ENCODE data around the gene MB21D2. TPM values are rescaled to one million over a fixed set of nuclear protein-coding genes. Genes with fewer than 3 reads are reported as not detected.

Gene MB21D2
- total RNA-seq, 4 donors from 2014 or later, result 3.5 to 18.2 (median 5.2) TPM

DNA sequence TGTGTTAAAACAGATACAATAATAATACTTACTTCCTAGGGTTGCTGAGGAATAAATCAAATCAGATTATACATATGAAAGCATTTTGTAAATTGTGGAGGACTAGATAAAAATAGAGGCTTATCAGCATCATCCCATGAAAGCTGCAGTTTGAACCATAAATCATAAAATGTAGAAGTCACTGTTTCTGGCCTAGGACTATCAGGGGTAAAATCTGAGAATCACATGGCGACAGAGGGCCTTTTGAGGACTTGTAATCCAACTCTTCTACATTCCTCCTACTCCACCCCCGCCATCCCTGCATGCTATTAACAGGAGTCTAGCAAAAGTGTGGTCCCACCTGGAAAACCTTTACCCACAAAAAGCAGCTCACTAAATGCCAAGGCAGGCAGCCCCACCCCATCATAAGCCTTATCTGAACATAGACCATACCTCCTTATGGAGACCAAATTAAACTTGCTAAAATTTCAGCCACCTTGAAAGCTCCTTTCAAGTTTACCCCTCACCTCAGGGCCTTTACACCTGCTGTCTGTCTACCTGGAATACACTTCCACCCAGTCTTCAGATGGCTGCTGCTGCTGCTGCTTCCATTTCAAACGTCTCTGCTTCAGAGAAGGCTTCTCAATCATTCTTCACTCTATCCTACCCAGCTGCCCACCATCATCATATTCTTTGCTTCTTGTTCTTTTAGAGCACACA is 11.5 kb downstream of the MB21D2 start:
- TF ChIP-seq, protein P1, sequence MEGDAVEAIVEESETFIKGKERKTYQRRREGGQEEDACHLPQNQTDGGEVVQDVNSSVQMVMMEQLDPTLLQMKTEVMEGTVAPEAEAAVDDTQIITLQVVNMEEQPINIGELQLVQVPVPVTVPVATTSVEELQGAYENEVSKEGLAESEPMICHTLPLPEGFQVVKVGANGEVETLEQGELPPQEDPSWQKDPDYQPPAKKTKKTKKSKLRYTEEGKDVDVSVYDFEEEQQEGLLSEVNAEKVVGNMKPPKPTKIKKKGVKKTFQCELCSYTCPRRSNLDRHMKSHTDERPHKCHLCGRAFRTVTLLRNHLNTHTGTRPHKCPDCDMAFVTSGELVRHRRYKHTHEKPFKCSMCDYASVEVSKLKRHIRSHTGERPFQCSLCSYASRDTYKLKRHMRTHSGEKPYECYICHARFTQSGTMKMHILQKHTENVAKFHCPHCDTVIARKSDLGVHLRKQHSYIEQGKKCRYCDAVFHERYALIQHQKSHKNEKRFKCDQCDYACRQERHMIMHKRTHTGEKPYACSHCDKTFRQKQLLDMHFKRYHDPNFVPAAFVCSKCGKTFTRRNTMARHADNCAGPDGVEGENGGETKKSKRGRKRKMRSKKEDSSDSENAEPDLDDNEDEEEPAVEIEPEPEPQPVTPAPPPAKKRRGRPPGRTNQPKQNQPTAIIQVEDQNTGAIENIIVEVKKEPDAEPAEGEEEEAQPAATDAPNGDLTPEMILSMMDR (IDR thresholded peaks at IDR 0.05), result no peak
- no peak for ATAC-seq (ENCODE audit: low FRiP score)

DNA sequence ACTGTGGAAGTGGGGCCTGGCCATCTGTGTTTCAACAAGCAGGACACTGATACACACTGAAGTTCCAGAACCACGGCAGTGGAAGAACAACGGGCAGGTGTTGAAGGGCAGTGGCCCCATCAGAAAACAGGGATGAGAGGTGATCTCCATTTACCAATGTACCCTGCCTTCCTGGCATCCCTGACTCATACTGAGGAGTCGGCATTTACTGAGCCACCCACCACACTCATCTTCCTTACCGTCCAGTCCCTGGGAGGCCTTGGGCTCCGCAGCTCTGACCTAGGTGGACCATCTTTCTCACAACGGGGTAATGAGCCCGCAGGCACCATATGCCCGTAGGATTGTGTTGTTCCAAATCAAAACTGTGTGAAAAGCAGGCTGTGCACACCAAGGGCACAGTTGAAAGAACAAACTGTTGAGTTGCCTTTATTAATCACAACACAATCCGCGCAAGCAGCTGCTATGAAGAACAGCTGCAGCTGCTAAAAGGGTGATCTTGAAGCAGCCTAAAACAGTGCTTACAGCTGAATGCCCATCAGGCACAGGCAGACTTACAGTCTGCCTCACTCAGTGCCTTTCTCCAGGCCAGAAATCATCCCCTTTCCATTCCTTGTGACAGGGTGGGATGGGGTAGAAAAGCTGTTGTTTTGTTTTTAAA is 12.9 kb downstream of the MB21D2 start:
- DNase-seq (ENCODE audit: low spot score), result no peak
- TF ChIP-seq, protein P1 (IDR thresholded peaks at IDR 0.05), result no peak
- no peak for ATAC-seq (ENCODE audit: low FRiP score)

More for the DNA sequence above, 11.5 kb downstream of the MB21D2 start:
- DNase-seq (ENCODE audit: low spot score), result no peak

DNA sequence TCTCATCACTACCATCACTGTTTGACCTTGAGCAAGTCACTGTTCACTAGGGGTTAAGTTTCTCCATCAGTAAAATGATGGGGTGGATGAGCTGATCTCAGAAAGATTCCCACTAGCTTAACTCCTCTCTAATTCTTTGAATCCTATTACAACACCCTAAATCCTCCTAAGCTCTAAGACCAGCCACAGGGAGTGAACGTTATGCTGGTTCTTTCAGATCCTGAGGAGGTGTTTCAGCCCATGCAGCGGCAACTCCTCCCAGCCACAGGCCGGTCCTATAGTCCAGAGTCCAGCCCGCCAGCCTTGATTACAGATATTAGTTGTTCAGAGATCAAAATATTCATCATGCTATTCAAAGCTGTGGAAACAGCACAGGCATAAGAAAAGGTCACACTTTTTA is 15.1 kb downstream of the MB21D2 start:
- TF ChIP-seq, protein P1 (IDR thresholded peaks at IDR 0.05), result no peak
- ATAC-seq (ENCODE audit: low FRiP score) (no peak), DNase-seq (ENCODE audit: low spot score) (no peak)

DNA sequence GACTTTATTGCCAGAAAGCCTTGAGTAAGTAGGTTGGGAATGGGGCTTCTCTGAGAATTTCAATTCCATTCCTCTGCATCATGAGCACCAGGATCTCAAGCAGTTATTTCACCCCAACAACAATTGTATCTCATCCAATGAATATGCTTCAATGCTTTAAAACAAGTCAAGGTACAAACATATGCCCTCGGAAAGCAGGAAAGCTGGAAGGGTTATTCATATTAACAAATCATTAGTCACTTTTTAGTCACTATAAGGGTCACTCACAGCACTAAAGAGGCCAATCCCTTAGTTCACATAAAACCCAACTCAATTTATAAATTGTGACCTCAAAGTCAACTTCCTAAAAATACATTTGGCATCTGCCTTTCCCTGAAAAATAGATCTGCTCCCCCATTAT is 16.2 kb downstream of the MB21D2 start:
- ATAC-seq (ENCODE audit: low FRiP score) (no peak), DNase-seq (ENCODE audit: low spot score) (no peak)
- TF ChIP-seq, protein P1 (IDR thresholded peaks at IDR 0.05), result no peak

DNA sequence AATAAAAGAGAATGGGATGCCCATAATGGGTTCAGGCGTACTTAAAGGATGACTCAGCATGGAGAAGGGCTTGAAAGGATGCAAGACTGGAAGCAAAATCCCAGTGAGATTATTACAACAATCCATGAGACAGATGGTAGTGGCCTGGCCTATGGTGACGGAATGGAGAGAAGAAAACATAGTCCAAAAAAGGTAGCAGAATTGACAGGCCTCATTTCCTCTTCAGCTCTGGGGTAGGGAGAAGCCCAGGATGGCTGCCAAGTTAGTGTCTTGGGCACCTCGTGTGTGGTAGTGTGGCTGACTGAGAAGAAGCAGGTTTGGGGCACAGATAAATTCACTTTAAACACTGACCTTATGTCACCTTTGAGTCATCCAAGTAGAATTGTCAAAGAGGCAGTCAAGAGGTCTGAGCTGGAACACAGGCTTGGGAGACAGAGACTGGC is 18.1 kb downstream of the MB21D2 start:
- ATAC-seq (ENCODE audit: low FRiP score), result no peak
- TF ChIP-seq, protein P1 (IDR thresholded peaks at IDR 0.05), result no peak

DNA sequence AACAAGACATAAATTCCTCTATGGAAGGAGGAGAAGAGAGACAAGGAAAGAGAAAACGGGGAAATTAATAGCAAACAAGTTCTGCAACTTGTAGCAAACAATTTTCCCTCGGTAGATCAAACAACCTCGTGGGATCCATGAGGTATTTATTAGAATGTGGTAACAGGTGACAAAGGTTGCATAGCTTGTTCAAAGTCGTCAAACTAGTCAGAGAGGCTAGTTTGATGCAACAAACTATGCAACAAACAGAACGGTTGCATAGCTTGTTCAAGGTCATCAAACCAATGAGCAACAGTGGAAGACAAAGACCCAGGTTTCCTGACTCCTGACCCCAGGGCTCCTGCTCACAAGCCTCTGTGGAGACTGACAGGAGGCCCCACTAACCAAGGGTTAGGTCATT is 20.7 kb downstream of the MB21D2 start:
- TF ChIP-seq, protein P1 (IDR thresholded peaks at IDR 0.05), result no peak
- ATAC-seq (ENCODE audit: low FRiP score), result no peak

More for the DNA sequence above, 18.1 kb downstream of the MB21D2 start:
- DNase-seq (ENCODE audit: low spot score), result no peak

DNA sequence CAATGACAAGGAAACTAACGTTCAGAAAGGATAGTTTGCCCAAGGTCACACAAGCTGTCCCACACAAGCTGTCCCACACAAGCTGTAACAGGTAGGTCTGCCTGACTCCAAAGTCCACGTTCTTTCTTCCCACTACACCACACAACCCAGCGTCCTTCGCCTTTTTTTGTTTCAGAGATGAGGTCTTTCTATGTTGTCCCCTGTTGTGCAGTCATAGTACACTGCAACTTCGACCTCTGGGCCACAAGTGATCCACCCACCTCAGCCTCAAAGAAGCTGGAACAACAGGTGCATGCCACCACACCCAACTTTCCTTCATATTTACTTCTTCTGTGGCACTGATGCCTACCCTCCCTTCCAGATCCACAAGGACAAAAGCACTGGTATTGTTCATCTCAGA is 21.4 kb downstream of the MB21D2 start:
- ATAC-seq (ENCODE audit: low FRiP score) (no peak), DNase-seq (ENCODE audit: low spot score) (no peak)
- TF ChIP-seq, protein P1 (IDR thresholded peaks at IDR 0.05), result no peak

More for the DNA sequence above, 20.7 kb downstream of the MB21D2 start:
- DNase-seq (ENCODE audit: low spot score), result no peak

All from omental fat pad (tissue), 4 donors.